Smooth muscle cell (in vitro differentiated cells): Measurements from ENCODE around the gene SLC4A5. TPM values are rescaled to one million over a fixed set of nuclear protein-coding genes. Genes with fewer than 3 reads are reported as not detected.

Experiments
- DNase-seq: peaks from one replicate; lab custom pipeline; 2025; ENCODE audit not compliant: unreplicated experiment; lab: John Stamatoyannopoulos, UW
- H2AFZ ChIP-seq: fragments of 200-600 bp; sonication (generic); 2 replicates; pipeline ENCODE4 v1.6.0; 2016; ENCODE audit warnings: antibody characterized with exemption, low read depth, mild to moderate bottlenecking
- H3F3A ChIP-seq: fragments of 200-600 bp; sonication (generic); 2 replicates; pipeline ENCODE4 v1.6.0; 2017; ENCODE audit warnings: antibody characterized with exemption, low read depth
- H3K27ac ChIP-seq: fragments of 200-600 bp; sonication (generic); 2 replicates; pipeline ENCODE4 v1.5.1; 2016; ENCODE audit warnings: low read depth, mild to moderate bottlenecking
- H3K27me3 ChIP-seq: fragments of 200-600 bp; sonication (generic); 2 replicates; pipeline ENCODE4 v1.6.1; 2016; ENCODE audit warnings: low read depth, mild to moderate bottlenecking
- H3K36me3 ChIP-seq: fragments of 200-600 bp; sonication (generic); 2 replicates; pipeline ENCODE4 v1.5.1; 2016; ENCODE audit warnings: low read depth
- H3K4me1 ChIP-seq: fragments of 200-600 bp; sonication (generic); 2 replicates; pipeline ENCODE4 v1.5.1; 2016; ENCODE audit warnings: low read depth
- H3K4me2 ChIP-seq: fragments of 200-600 bp; sonication (generic); 2 replicates; pipeline ENCODE4 v1.6.0; 2016; ENCODE audit warnings: mild to moderate bottlenecking
- H3K4me3 ChIP-seq: fragments of 200-600 bp; sonication (generic); 2 replicates; pipeline ENCODE4 v1.5.1; 2016; ENCODE audit warnings: mild to moderate bottlenecking
- H3K79me2 ChIP-seq: fragments of 200-600 bp; sonication (generic); 2 replicates; pipeline ENCODE4 v1.6.0; 2016; ENCODE audit warnings: low read depth, mild to moderate bottlenecking
- H3K9ac ChIP-seq: fragments of 200-600 bp; sonication (generic); 2 replicates; pipeline ENCODE4 v1.6.0; 2016; ENCODE audit warnings: low read depth
- H3K9me3 ChIP-seq: fragments of 200-600 bp; sonication (generic); replicated peaks from 2 replicates; pipeline ENCODE4 v1.5.1; 2016; ENCODE audit warnings: low read depth
- H4K20me1 ChIP-seq: fragments of 200-600 bp; sonication (generic); 2 replicates; pipeline ENCODE4 v1.6.0; 2016; ENCODE audit warnings: low read depth
- WGBS: methylation state at CpG from one replicate; pipeline ENCODE4 v1.1.7; 2016; ENCODE audit warnings: low lambda C conversion rate; 5-methylcytosine and 5-hydroxymethylcytosine counted together
- polyA plus RNA-seq: library from polyadenylated mRNA; unstranded; fragments of >200 nt; fragmentation: Nextera tagmentation; extraction: Ambion mirVana; gene quantifications from 2 replicates; pipeline ENCODE4 v1.2.1, GENCODE V29; 2016
- total RNA-seq: library from RNA; depleted of rRNA; stranded (reverse); fragments of >200 nt; gene quantifications from 2 replicates; pipeline ENCODE4 v1.2.3, GENCODE V29; 2014
- TF ChIP-seq, protein P1 (sequence below): fragments of 200-600 bp; sonication (generic); IDR thresholded peaks from 2 replicates; pipeline ENCODE4 v1.5.1; 2017; ENCODE audit warnings: borderline replicate concordance, mild to moderate bottlenecking, antibody characterized with exemption; ENCODE audit not compliant: insufficient read depth, poor library complexity, severe bottlenecking

Gene SLC4A5
- total and polyA plus RNA-seq, 2 experiments from 2014 or later, result 0.46 to 0.99 TPM

DNA sequence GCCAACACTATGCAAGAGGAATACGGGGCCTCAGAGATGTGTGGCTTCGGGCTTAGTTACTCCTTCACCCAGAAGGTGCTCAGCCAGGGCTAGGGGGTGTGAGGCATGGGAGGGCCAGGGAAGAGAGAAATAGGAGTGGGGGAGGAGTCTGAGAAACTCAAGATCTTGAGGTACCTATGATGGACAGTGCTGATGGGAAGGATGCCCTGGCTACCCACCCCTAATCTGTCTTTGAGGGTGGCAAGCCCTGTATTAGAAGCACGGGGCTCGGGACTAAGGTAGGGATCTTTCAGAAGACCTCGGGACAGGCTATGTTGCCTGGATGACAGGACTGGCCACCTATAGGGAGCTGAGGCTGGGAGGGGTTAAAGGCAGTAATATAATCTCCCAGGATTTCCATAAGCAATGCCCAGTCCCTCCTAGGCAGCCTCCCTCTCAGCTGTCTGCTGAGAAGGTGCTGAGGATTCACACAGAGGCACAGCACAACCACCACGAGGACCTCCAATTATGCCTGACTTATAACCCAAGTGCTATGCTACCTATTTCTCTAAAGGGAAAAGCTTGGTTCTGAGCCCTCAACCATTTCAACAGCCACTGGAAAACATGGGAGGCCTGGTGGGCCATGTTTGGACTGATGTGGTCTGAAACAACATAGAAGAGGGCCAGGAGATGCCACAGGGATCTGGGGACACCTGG, 121.5 kb downstream of the SLC4A5 start:
- WGBS, result over 99% methylated on average over 6 of the region's 6 CpGs
- no peak overlapping the region for H3K27ac ChIP-seq

GRCh38 chr2:74221091-74221490, 122.1 kb downstream of the SLC4A5 start:
- WGBS, result 91% methylated on average over 6 of the region's 6 CpGs
- DNase-seq, result no peak

More for the DNA sequence above, 121.5 kb downstream of the SLC4A5 start:
- H2AFZ ChIP-seq, result no peak overlapping the region
- H3K27me3 ChIP-seq, result no peaks in the 10 kb centered on the region
- DNase-seq, result no peak
- no peaks in the 10 kb centered on the region for H3K4me1 ChIP-seq
- H3K4me3 ChIP-seq, result no peak overlapping the region
- no peaks in the 10 kb centered on the region for H3K9me3 ChIP-seq
- no peaks in the 10 kb centered on the region for H3K79me2 ChIP-seq
- H3K4me2 ChIP-seq, result no peak overlapping the region
- TF ChIP-seq, protein P1, sequence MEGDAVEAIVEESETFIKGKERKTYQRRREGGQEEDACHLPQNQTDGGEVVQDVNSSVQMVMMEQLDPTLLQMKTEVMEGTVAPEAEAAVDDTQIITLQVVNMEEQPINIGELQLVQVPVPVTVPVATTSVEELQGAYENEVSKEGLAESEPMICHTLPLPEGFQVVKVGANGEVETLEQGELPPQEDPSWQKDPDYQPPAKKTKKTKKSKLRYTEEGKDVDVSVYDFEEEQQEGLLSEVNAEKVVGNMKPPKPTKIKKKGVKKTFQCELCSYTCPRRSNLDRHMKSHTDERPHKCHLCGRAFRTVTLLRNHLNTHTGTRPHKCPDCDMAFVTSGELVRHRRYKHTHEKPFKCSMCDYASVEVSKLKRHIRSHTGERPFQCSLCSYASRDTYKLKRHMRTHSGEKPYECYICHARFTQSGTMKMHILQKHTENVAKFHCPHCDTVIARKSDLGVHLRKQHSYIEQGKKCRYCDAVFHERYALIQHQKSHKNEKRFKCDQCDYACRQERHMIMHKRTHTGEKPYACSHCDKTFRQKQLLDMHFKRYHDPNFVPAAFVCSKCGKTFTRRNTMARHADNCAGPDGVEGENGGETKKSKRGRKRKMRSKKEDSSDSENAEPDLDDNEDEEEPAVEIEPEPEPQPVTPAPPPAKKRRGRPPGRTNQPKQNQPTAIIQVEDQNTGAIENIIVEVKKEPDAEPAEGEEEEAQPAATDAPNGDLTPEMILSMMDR, result no peak
- H3K9ac ChIP-seq, result no peak overlapping the region
- no peaks in the 10 kb centered on the region for H3K36me3 ChIP-seq
- H4K20me1 ChIP-seq, result peaks cover under 1% of the 10 kb centered on the region
- H3F3A ChIP-seq, result peaks cover 4% of the 10 kb centered on the region

DNA sequence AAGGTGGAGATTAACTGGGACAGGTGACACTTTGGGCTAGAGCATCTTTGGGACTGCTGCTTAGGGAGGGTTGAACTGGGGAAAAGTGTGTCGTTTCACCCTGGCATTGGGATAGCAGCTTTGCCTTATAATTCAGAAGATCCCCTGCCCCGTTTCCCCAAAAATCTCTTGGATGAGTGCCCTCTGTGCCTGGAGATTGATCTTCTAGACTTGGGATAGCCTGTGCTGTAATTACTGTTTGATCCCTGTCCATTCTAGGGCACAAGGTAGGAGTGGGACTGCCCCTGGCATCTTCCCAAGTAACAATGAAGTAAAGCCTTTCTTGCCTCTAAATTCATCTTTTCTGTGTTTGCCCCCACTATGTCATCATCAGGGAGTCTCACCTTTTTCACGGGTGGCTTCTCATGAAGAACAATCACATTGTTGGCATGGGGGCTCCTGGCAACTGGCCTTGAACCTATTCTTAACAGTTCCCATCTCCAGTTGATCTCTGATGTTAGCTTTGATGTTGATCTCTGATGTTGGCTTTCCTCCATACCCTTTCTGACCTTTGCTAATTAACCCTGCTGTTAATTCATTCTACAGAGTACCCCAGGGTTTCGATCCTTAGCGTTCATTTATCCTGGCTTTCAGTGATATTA, 123.2 kb downstream of the SLC4A5 start:
- no peak overlapping the region for H2AFZ ChIP-seq
- WGBS, result 97% methylated on average over 5 of the region's 5 CpGs
- peaks cover 4% of the 10 kb centered on the region for H3F3A ChIP-seq
- H4K20me1 ChIP-seq, result peaks cover 17% of the 10 kb centered on the region
- H3K9me3 ChIP-seq, result no peaks in the 10 kb centered on the region
- H3K27ac ChIP-seq, result no peak overlapping the region
- no peaks in the 10 kb centered on the region for H3K79me2 ChIP-seq
- no peak overlapping the region for H3K9ac ChIP-seq
- H3K36me3 ChIP-seq, result peaks cover under 1% of the 10 kb centered on the region
- H3K4me2 ChIP-seq, result no peak overlapping the region
- H3K4me1 ChIP-seq, result no peaks in the 10 kb centered on the region
- DNase-seq, result no peak
- TF ChIP-seq, protein P1, result no peak
- H3K4me3 ChIP-seq, result no peak overlapping the region
- H3K27me3 ChIP-seq, result no peaks in the 10 kb centered on the region

More at GRCh38 chr2:74221091-74221490, 122.1 kb downstream of the SLC4A5 start:
- Histone ChIP-seq H3K36me3 (no peaks in the 10 kb centered on the region), H3K27me3 (no peaks in the 10 kb centered on the region), H3K27ac (no peak overlapping the region), H3F3A (peaks cover 4% of the 10 kb centered on the region), H3K9me3 (no peaks in the 10 kb centered on the region), H3K4me2 (no peak overlapping the region), H2AFZ (no peak overlapping the region), H3K4me1 (no peaks in the 10 kb centered on the region), H3K4me3 (no peak overlapping the region), H3K79me2 (no peaks in the 10 kb centered on the region), H4K20me1 (peaks cover 7% of the 10 kb centered on the region), H3K9ac (no peak overlapping the region)
- TF ChIP-seq, protein P1, result no peak
